Spleen (tissue), 11 donors: ENCODE measurements around the gene LRCH4. TPM values are rescaled to one million over a fixed set of nuclear protein-coding genes. Genes with fewer than 3 reads are reported as not detected.

Experiments used
- DNase-seq: peaks from one replicate; pipeline ENCODE4 v3.0.0-alpha.2; 2020
- H3K27ac ChIP-seq, 8 donors: fragments of 200-600 bp; sonication (generic) in 7 of 8; 1 replicate in 4 of 8; 2 replicates in 4 of 8; pipeline versions ENCODE4 v1.5.0 to v1.8.0; 2016 to 2021; ENCODE audit warnings: inconsistent platforms in 4 of 8, mild to moderate bottlenecking in 4 of 8, moderate library complexity in 1 of 8
- H3K27me3 ChIP-seq, 7 donors: fragments of 200-600 bp; sonication (generic) in 6 of 7; replicated peaks in 1 of 7; 1 replicate in 4 of 7; 2 replicates in 3 of 7; pipeline versions ENCODE4 v1.5.0 to v1.8.0; 2016 to 2021; ENCODE audit warnings: inconsistent platforms in 3 of 7, mild to moderate bottlenecking in 1 of 7
- H3K36me3 ChIP-seq, 6 donors: fragments of 200-600 bp; sonication (generic) in 5 of 6; 1 replicate in 4 of 6; 2 replicates in 2 of 6; pipeline versions ENCODE4 v1.5.0 to v1.8.0; 2016 to 2021; ENCODE audit warnings: inconsistent platforms in 2 of 6
- H3K4me1 ChIP-seq, 6 donors: fragments of 200-600 bp; sonication (generic) in 5 of 6; 1 replicate in 3 of 6; 2 replicates in 3 of 6; pipeline versions ENCODE4 v1.5.0 to v1.8.0; 2016 to 2021; ENCODE audit warnings: inconsistent platforms in 3 of 6
- H3K4me3 ChIP-seq, 8 donors: fragments of 200-600 bp; sonication (generic) in 7 of 8; 1 replicate in 4 of 8; 2 replicates in 4 of 8; pipeline versions ENCODE4 v1.5.0 to v1.8.0; 2016 to 2021; ENCODE audit warnings: inconsistent platforms in 4 of 8, mild to moderate bottlenecking in 4 of 8, moderate library complexity in 2 of 8
- H3K9me3 ChIP-seq, 8 donors: fragments of 200-600 bp; sonication (generic) in 7 of 8; 1 replicate in 4 of 8; 2 replicates in 4 of 8; pipeline versions ENCODE4 v1.5.0 to v1.8.0; 2016 to 2021; ENCODE audit warnings: inconsistent platforms in 4 of 8
- POLR2A ChIP-seq, 3 donors: fragments of 450-650 bp; IDR thresholded peaks; one replicate each; pipeline ENCODE4 v1.5.1; 2017; ENCODE audit warnings: antibody characterized with exemption in 3 of 3, mild to moderate bottlenecking in 1 of 3
- POLR2AphosphoS5 ChIP-seq, 3 donors: sonication (generic); formaldehyde crosslinking; IDR thresholded peaks; one replicate each; pipeline ENCODE4 v1.5.1; 2017; ENCODE audit warnings: antibody characterized with exemption in 3 of 3
- WGBS, 5 donors: extraction: QIAGEN DNeasy Blood & Tissue Kit in 3 of 5; methylation state at CpG; one replicate each; pipeline versions ENCODE4 v1.1.5 to v1.1.7; 2013 to 2018; 5-methylcytosine and 5-hydroxymethylcytosine counted together
- intact Hi-C: fragments of 100-400 bp; cut with DNase I; formaldehyde crosslinking; loops from one replicate; pipeline ENCODE4 v1.15.0; 2023; ENCODE audit warnings: low total_unique reads
- polyA plus RNA-seq, 3 donors: library from polyadenylated mRNA; stranded (reverse); fragments of 200-250 nt; gene quantifications; one replicate each; pipeline ENCODE4 v1.2.1, GENCODE V29; 2013
- total RNA-seq, 7 donors: library from RNA; depleted of rRNA in 3 of 7; stranded (reverse); fragments of >200 nt in 3 of 7; fragmentation: NEBNext Ultra II Directional in 4 of 7; extraction: Animal tissue kit (Norgen Biotek cat#: 25700) in 4 of 7; gene quantifications; one replicate each; pipeline versions ENCODE4 v1.1.0 to v1.2.1, GENCODE V29; 2016 to 2021
- TF ChIP-seq, protein P1 (sequence below), 11 experiments: fragments of 200-600 bp in 7 of 11; fragments of 450-650 bp in 4 of 11; sonication (generic) in 4 of 11; IDR thresholded peaks in 8 of 11; conservative IDR thresholded peaks in 3 of 11; 1 replicate in 7 of 11; 2 replicates in 4 of 11; pipeline versions ENCODE4 v1.4.0 to v1.8.0; 2016 to 2021; ENCODE audit warnings: antibody characterized with exemption in 11 of 11, inconsistent platforms in 4 of 11, mild to moderate bottlenecking in 1 of 11
- donor health status: healthy with polysubstance abuse.
- donor health status: DM: no; HTN: no; CAD: no; lungs with moderate emphysema.
- donor health status: DM: no; HTN: no; CAD: no.
- donor health status: Bipolar disorder and iron deficiency.
- donor health status: healthy.
- donor health status: DM: no; HTN: no; CAD: no.
- donor health status: DM: yes; HTN: yes; CAD: no.

Gene LRCH4
- total and polyA plus RNA-seq, 10 donors: 145 to 333 (median 197) TPM

DNA sequence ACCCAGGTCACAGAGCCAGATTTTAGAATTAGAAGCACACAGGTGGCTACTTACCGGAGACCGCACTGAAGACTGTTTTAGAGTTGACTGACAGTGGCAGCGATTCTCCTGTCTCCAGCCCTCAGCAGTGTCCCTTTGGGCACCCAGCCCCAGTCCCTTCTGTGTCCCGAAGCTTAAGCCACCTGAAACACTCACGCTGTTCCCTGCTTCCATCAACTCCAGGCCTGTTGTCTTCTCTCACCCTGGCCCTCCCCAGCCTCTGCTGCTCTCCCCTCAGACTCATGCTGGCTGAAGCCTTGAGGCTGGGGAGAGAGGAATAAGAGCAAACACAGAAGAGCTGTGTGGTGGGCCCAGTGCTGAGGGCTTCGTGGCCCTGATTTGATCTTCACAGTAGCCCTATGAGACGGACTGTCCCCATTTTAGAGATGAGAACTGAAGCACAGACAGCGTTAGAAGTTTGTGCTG is 22.8 kb downstream of the LRCH4 start:
- no peak for DNase-seq
- WGBS, 5 donors: 95 to 99% (median 96%) methylated on average over 8 of the region's 8 CpGs
- Histone ChIP-seq H3K4me3 (no peak overlapping the region), H3K4me1 (peaks cover 23 to 52% (median 35%) of the 10 kb centered on the region in 6 donors), H3K27ac (peak overlapping the region in 1 of 8 donors; percentile 66), H3K36me3 (peaks cover 0 to 44% (median 16%) of the 10 kb centered on the region in 6 donors), H3K27me3 (no peaks in the 10 kb centered on the region), H3K9me3 (no peaks in the 10 kb centered on the region)
- intact Hi-C loops: loop anchor here (2.0 kb wide), 1 partner anchor 94 kb away; no protein-coding TSS in a partner anchor
- TF ChIP-seq, protein P1, sequence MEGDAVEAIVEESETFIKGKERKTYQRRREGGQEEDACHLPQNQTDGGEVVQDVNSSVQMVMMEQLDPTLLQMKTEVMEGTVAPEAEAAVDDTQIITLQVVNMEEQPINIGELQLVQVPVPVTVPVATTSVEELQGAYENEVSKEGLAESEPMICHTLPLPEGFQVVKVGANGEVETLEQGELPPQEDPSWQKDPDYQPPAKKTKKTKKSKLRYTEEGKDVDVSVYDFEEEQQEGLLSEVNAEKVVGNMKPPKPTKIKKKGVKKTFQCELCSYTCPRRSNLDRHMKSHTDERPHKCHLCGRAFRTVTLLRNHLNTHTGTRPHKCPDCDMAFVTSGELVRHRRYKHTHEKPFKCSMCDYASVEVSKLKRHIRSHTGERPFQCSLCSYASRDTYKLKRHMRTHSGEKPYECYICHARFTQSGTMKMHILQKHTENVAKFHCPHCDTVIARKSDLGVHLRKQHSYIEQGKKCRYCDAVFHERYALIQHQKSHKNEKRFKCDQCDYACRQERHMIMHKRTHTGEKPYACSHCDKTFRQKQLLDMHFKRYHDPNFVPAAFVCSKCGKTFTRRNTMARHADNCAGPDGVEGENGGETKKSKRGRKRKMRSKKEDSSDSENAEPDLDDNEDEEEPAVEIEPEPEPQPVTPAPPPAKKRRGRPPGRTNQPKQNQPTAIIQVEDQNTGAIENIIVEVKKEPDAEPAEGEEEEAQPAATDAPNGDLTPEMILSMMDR (IDR thresholded peaks at IDR 0.05 in 8 of 11, conservative IDR thresholded peaks at IDR 0.05 in 3 of 11): no peak
- no peak for TF ChIP-seq POLR2A (IDR thresholded peaks at IDR 0.05)

DNA sequence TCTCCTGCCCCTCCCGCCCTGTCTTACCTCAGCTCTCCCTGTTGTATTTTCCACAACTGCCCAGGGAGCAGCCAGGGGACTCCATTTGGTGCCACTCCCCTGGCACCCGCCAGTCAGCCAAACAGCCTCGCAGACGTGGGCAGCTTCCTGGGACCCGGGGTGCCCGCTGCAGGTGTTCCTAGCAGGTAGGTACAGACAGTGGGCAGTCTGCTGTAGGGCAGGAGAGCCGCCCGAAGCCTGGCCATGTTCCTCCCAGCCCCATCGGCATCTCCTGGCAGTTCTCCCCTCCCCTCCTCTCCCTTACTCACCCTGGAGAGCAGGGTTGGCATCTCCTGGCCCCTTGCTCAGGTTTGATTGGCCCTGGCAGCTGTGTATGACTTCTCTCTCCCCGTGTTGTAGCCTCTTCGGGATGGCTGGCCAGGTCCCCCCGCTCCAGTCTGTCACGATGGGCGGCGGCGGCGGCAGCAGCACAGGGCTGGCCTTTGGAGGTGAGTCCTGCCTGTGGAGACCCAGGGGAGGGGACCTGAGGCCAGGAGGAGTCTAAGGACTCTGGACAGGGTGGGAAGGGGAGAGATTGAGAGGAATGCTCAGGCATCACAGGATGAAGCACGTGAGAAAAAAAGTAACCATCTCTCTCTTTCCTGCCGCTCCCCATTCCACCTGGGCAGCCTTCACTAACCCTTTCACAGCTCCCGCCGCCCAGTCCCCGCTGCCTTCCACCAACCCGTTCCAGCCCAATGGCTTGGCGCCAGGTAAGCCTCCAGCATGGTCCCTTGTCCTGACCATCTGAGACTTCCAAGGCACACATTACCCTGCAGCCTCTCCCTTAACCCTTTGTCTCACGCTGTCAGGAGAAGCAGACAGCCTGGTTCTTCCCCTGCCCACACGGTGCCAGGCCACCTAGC is 23.5 kb downstream of the LRCH4 start:
- TF ChIP-seq, protein P1 (IDR thresholded peaks at IDR 0.05 in 8 of 11, conservative IDR thresholded peaks at IDR 0.05 in 3 of 11): no peak
- TF ChIP-seq POLR2AphosphoS5 (IDR thresholded peaks at IDR 0.05): peak in 2 of 3 donors; percentile 7 to 42
- no peak for TF ChIP-seq POLR2A (IDR thresholded peaks at IDR 0.05)
- H3K9me3 ChIP-seq: no peaks in the 10 kb centered on the region
- 91 to 95% (median 92%) methylated on average over 23 to 26 of the region's 26 CpGs for WGBS, 5 donors
- no peaks in the 10 kb centered on the region for H3K27me3 ChIP-seq
- peaks cover 0 to 51% (median 16%) of the 10 kb centered on the region in 6 donors for H3K36me3 ChIP-seq
- H3K27ac ChIP-seq: no peak overlapping the region
- no peak overlapping the region for H3K4me3 ChIP-seq
- H3K4me1 ChIP-seq: peaks cover 16 to 46% (median 29%) of the 10 kb centered on the region in 6 donors
- intact Hi-C loops: loop anchor here (2.0 kb wide), 1 partner anchor 94 kb away; no protein-coding TSS in a partner anchor
- no peak for DNase-seq

DNA sequence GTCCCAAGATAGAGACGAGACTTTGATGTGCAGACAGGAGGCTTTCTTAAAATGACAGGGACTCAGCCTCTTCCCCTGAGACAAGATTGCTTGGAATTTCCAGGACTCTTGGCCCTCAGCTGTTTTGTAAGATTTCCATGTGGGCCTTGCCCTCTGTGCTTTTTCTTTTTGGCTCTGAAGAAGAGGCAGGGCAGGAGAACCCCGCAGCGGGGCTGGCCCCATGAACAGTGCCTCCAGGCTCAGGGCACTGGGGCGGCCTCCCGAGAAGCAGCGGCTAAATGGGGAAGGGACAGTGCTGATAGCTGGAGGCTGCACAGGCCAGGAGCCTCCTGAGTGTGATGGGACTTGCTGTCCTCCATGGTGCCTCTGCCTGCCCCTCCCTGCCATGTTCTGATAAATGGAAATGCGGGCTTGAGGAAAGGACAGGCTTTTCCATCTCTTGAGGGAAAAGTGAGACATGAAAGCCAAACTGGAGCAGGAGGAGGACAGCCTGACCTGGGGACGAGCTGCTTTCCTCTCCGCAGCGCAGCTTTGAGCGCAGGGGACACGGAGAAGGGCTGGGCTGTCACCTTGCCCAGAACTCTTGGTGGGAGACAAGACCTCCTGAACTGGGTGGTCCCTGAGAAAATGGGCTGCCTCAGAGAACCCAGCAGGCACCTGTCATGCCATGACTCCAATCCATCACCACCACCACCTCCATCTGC is 24.3 kb downstream of the LRCH4 start:
- H3K9me3 ChIP-seq: no peaks in the 10 kb centered on the region
- peak in 1 of 3 donors; percentile 6 for TF ChIP-seq POLR2AphosphoS5 (IDR thresholded peaks at IDR 0.05)
- TF ChIP-seq, protein P1 (IDR thresholded peaks at IDR 0.05 in 8 of 11, conservative IDR thresholded peaks at IDR 0.05 in 3 of 11): no peak
- H3K36me3 ChIP-seq: peaks cover 0 to 59% (median 17%) of the 10 kb centered on the region in 6 donors
- intact Hi-C loops: loop anchor here (2.0 kb wide), 1 partner anchor 93 kb away; no protein-coding TSS in a partner anchor
- peaks cover 12 to 37% (median 21%) of the 10 kb centered on the region in 6 donors for H3K4me1 ChIP-seq
- no peak for DNase-seq
- no peaks in the 10 kb centered on the region for H3K27me3 ChIP-seq
- no peak overlapping the region for H3K27ac ChIP-seq
- no peak overlapping the region for H3K4me3 ChIP-seq
- WGBS, 5 donors: 92 to 98% (median 96%) methylated on average over 12 of the region's 12 CpGs
